HUES64 (cell line): ENCODE results near the gene METRN.

Experiments used
- H3K27ac ChIP-seq: 2 replicates; pipeline ENCODE4 v1.7.0; 2013; ENCODE audit warnings: low read depth, low read length, inconsistent platforms
- H3K27me3 ChIP-seq: 2 replicates; pipeline ENCODE4 v1.6.1; 2013; ENCODE audit warnings: mild to moderate bottlenecking, low read length; ENCODE audit not compliant: insufficient read depth
- H3K36me3 ChIP-seq: 2 replicates; pipeline ENCODE4 v1.6.1; 2013; ENCODE audit warnings: mild to moderate bottlenecking, low read length; ENCODE audit not compliant: insufficient read depth
- H3K4me1 ChIP-seq: 2 replicates; pipeline ENCODE4 v1.6.1; 2013; ENCODE audit warnings: mild to moderate bottlenecking, low read length, moderate library complexity; ENCODE audit not compliant: insufficient read depth
- H3K4me3 ChIP-seq: 2 replicates; pipeline ENCODE4 v1.5.1; 2013; ENCODE audit warnings: mild to moderate bottlenecking, low read length, moderate library complexity
- H3K9ac ChIP-seq: 2 replicates; pipeline ENCODE4 v1.6.1; 2013; ENCODE audit warnings: mild to moderate bottlenecking, low read depth, low read length
- H3K9me3 ChIP-seq: 2 replicates; pipeline ENCODE4 v1.6.1; 2013; ENCODE audit warnings: low read depth, low read length; ENCODE audit not compliant: insufficient read depth
- WGBS: fragments of 150-250, 120-280 bp; methylation state at CpG from one replicate; pipeline ENCODE4 v1.1.7; 2013; ENCODE audit warnings: missing lambda C conversion rate; 5-methylcytosine and 5-hydroxymethylcytosine counted together

Gene METRN

GRCh38 chr16:694863-695354, 20.0 kb upstream of the METRN start:
- Histone ChIP-seq H3K36me3 (no peaks in the 10 kb centered on the region), H3K27ac (no peak overlapping the region), H3K27me3 (peaks cover 87% of the 10 kb centered on the region), H3K9ac (no peak overlapping the region), H3K4me3 (peak overlapping the region; percentile 56), H3K4me1 (no peaks in the 10 kb centered on the region), H3K9me3 (no peaks in the 10 kb centered on the region)
- whole genome bisulfite sequencing: 4% methylated on average over 37 of the region's 37 CpGs

GRCh38 chr16:695355-696089, 19.4 kb upstream of the METRN start:
- Histone ChIP-seq H3K36me3 (no peaks in the 10 kb centered on the region), H3K27ac (no peak overlapping the region), H3K27me3 (peaks cover 93% of the 10 kb centered on the region), H3K9ac (peak overlapping the region; percentile 51; the same call in 1 of the 2 replicates), H3K9me3 (no peaks in the 10 kb centered on the region), H3K4me1 (no peaks in the 10 kb centered on the region), H3K4me3 (peak overlapping the region; percentile 58)
- WGBS: 6% methylated on average over 71 of the region's 71 CpGs

GRCh38 chr16:698911-699671, 15.8 kb upstream of the METRN start:
- no peaks in the 10 kb centered on the region for H3K36me3 ChIP-seq
- no peaks in the 10 kb centered on the region for H3K4me1 ChIP-seq
- H3K27me3 ChIP-seq: peaks cover 97% of the 10 kb centered on the region
- H3K9me3 ChIP-seq: no peaks in the 10 kb centered on the region
- H3K9ac ChIP-seq: no peak overlapping the region
- WGBS: 75% methylated on average over 19 of the region's 19 CpGs
- no peak overlapping the region for H3K4me3 ChIP-seq
- no peak overlapping the region for H3K27ac ChIP-seq

GRCh38 chr16:700684-701584, 14.0 kb upstream of the METRN start:
- Histone ChIP-seq H3K27me3 (peaks cover 96% of the 10 kb centered on the region), H3K4me3 (peak overlapping the region; percentile 3; the same call in 1 of the 2 replicates)
- 6% methylated on average over 76 of the region's 76 CpGs for WGBS

GRCh38 chr16:702341-702740, 12.6 kb upstream of the METRN start:
- no peak overlapping the region for H3K4me3 ChIP-seq
- peaks cover 97% of the 10 kb centered on the region for H3K27me3 ChIP-seq
- no peaks in the 10 kb centered on the region for H3K4me1 ChIP-seq
- no peak overlapping the region for H3K27ac ChIP-seq
- WGBS: 83% methylated on average over 19 of the region's 19 CpGs
- no peak overlapping the region for H3K9ac ChIP-seq
- no peaks in the 10 kb centered on the region for H3K36me3 ChIP-seq
- H3K9me3 ChIP-seq: no peaks in the 10 kb centered on the region

More at GRCh38 chr16:700684-701584, 14.0 kb upstream of the METRN start:
- no peak overlapping the region for H3K27ac ChIP-seq
- no peak overlapping the region for H3K9ac ChIP-seq
- no peaks in the 10 kb centered on the region for H3K36me3 ChIP-seq
- no peaks in the 10 kb centered on the region for H3K9me3 ChIP-seq
- H3K4me1 ChIP-seq: no peaks in the 10 kb centered on the region

- H3K27me3 ChIP-seq: peaks cover 98% of the 10 kb centered on the region
- WGBS: 79% methylated on average over 12 of the region's 12 CpGs
Observed at GRCh38 chr16:703406-703805, 11.5 kb upstream of the METRN start.

GRCh38 chr16:704047-704446, 10.9 kb upstream of the METRN start:
- Histone ChIP-seq H3K27me3 (peaks cover 98% of the 10 kb centered on the region), H3K36me3 (no peaks in the 10 kb centered on the region), H3K9me3 (no peaks in the 10 kb centered on the region), H3K27ac (no peak overlapping the region), H3K4me1 (no peaks in the 10 kb centered on the region), H3K4me3 (no peak overlapping the region), H3K9ac (no peak overlapping the region)
- 85% methylated on average over 7 of the region's 7 CpGs for WGBS

More at GRCh38 chr16:703406-703805, 11.5 kb upstream of the METRN start:
- Histone ChIP-seq H3K4me3 (no peak overlapping the region), H3K36me3 (no peaks in the 10 kb centered on the region), H3K4me1 (no peaks in the 10 kb centered on the region), H3K27ac (no peak overlapping the region), H3K9me3 (no peaks in the 10 kb centered on the region), H3K9ac (no peak overlapping the region)

- no peaks in the 10 kb centered on the region for H3K4me1 ChIP-seq
- H3K27ac ChIP-seq: no peak overlapping the region
- no peaks in the 10 kb centered on the region for H3K36me3 ChIP-seq
- H3K4me3 ChIP-seq: peak overlapping the region; percentile 35
- no peak overlapping the region for H3K9ac ChIP-seq
- H3K9me3 ChIP-seq: no peaks in the 10 kb centered on the region
- H3K27me3 ChIP-seq: peaks cover 98% of the 10 kb centered on the region
- 19% methylated on average over 49 of the region's 50 CpGs for WGBS
Observed at GRCh38 chr16:704552-705380, 10.2 kb upstream of the METRN start.

- no peaks in the 10 kb centered on the region for H3K4me1 ChIP-seq
- H3K36me3 ChIP-seq: no peaks in the 10 kb centered on the region
- no peak within 1 kb of the TSS for H3K27ac ChIP-seq
- WGBS: 1% methylated on average over 115 of the region's 115 CpGs
- H3K9me3 ChIP-seq: no peaks in the 10 kb centered on the region
- H3K4me3 ChIP-seq: peak within 1 kb of the TSS; percentile 54
- H3K9ac ChIP-seq: no peak within 1 kb of the TSS
- peaks cover 97% of the 10 kb centered on the region for H3K27me3 ChIP-seq
Observed at GRCh38 chr16:705431-706188, 9.3 kb upstream of the METRN start, which contains the start of gene FBXL16. FBXL16 (minus strand) TSS chr16:705801; CDS start chr16:697405, 8,396 bp downstream.
